GM21390 (cell line): ENCODE measurements around the gene PLEKHJ1.

Source experiments
- ATAC-seq: cut with Tn5 transposase; IDR thresholded peaks from one replicate; pipeline ENCODE4 v1.9.1; 2021; ENCODE audit not compliant: unreplicated experiment

The PLEKHJ1 gene

GRCh38 chr19:2224754-2225349 lies 11.3 kb downstream of the PLEKHJ1 start:
- no peak for ATAC-seq

DNA sequence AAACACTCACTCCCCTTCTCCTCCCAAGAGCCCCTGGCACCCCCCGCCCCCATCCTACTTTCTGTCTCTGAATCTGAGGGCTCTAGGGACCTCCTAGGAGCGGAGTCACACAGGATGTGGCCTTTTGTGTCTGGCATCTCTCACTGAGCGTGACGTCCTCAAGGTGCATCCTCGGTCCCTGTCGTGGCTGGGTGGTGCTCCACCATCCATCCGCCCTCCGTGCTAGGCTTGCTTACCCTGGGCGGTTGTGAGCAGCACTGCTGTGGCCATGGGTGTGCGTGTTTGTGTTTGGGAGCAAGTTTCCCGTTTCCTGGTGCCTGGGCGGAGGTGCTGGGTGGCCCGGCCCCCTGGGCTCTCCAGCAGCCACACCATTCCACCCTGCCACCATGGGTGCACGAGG lies 12.2 kb downstream of the PLEKHJ1 start:
- no peak for ATAC-seq

DNA sequence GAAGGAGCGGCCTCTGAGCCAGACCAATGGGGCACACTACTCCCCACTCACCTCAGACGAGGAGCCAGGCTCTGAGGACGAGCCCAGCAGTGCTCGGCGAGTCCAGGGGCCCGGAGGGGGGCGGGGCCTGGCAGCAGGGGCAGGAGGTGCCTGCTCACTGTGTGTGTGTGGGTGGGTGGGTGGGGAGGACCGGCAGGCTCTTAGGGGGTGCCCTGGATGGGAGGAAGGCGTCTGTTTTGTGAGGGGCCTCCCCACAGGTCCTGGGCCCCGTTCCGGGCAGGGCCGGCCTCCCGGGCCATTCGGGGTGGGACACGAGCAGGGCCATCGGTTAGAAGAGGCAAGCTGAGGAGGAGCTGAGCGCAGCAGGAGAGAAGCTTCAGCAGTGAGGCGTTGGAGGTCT lies 12.7 kb downstream of the PLEKHJ1 start:
- ATAC-seq = no peak

GRCh38 chr19:2221918-2222317 lies 14.2 kb downstream of the PLEKHJ1 start:
- no peak for ATAC-seq

GRCh38 chr19:2221250-2221831 lies 14.8 kb downstream of the PLEKHJ1 start:
- no peak for ATAC-seq

GRCh38 chr19:2219726-2220125 lies 16.4 kb downstream of the PLEKHJ1 start:
- ATAC-seq = no peak

- ATAC-seq = no peak
These were observed 18.5 kb downstream of the PLEKHJ1 start for GRCh38 chr19:2217591-2217990.

DNA sequence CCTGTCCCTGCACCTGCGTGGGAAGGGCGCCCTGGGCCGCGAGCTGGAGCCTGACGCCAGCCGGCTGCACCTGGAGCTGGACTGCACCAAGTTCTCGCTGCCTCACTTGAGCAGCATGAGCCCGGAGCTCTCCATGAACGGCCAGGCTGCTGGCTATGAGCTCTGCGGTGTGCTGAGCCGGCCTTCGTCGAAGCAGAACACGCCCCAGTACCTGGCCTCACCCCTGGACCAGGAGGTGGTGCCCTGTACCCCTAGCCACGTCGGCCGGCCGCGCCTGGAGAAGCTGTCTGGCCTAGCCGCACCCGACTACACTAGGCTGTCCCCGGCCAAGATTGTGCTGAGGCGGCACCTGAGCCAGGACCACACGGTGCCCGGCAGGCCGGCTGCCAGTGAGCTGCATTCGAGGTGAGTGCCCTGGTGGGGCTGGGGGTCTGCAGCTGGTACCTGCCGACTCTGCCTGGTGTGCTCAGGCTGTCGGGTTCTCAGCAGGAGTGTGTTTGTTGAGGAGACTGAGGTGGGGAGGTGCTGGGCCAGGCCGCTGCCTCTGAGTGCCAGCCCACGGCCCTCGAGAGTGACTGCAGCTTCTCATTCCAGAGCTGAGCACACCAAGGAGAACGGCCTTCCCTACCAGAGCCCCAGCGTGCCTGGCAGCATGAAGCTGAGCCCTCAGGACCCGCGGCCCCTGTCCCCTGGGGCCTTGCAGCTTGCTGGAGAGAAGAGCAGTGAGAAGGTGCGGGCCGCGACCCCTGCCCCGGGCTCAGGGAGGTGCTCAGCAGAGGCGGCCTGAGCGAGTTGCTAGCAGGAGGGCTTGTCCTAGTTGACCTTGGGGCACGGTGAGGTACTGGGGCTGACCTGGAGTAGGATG lies 19.5 kb downstream of the PLEKHJ1 start:
- no peak for ATAC-seq

DNA sequence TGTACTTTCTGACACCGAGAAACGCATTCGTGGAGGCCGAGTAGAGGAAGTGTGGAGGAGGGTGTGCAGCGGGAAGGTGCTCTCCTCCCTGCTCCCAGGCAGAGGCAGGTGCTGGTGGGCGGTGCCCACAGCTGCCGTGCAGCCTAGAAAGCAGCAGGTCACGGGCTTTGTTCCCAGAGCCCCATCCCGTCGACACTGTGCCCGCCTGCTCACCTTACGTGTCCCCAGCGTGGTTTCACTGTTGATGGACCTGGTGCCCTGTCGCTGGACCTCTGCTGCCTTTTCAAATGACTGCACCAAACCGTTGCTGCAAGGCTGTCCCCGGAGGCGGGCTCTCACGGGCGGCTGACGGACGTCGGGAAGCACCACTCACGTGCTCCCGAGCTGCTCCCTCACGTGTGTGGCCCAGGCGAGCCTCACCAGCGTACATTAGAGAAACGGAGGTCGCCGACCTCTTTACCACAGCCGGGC lies 20.8 kb downstream of the PLEKHJ1 start:
- no peak for ATAC-seq

GRCh38 chr19:2214251-2214650 lies 21.9 kb downstream of the PLEKHJ1 start:
- no peak for ATAC-seq

DNA sequence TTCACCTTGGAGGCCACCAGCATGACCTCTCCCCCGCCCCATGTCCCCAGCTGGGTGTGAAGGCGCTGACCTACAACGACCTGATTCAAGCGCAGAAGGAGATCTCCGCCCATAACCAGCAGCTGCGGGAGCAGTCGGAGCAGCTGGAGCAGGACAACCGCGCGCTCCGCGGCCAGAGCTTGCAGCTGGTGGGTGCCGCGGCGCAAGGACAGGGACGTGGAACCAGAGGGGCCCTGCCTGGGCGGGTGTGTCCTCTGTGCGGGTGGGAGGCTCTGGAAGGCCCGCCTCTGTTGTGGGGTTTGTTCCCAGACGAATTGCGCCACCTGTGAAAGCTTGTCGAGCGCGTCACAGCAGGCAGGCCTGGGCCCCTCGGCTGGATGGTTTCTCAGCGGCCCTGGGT lies 22.3 kb downstream of the PLEKHJ1 start:
- ATAC-seq = no peak

DNA sequence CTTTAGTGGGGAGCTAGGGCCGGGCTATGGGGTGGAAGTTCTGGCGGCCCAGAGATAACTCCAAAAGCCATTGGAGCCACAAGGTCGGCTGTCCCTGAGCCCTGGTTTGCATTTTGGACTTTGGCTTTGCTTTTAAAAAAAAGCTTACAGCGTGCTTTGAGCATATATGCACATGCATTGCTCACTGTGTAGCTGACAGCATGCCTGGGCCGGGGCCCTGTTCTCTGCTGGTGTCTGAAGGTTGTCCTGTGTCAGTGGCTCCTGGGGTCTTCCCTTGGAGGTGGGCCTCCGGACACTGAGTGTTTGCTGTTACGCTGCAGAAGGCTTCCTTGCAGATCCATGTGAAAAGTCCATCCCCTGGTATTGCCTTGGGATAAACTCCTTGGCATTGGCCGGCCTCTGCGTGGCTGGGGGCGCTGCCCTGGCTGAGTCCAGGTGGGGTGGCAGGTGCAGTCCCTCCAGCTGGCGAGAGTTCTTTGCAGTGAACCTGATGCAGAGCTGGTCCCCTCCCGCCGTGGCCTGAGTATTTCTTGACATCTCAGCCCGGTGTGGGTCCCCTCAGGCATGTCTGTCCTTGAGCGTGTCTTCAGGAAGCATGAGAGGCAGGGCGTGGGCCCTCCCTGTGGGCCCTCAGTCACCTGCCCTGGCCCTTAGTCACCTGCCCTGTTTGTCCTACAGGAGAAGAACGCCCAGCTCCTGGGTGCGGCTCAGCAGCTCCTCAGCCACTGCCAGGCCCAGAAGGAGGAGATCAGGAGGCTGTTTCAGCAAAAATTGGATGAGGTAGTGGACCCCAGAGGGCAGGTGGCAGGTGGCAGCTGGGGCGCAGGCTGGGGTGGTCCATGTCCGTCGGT lies 23.0 kb downstream of the PLEKHJ1 start:
- ATAC-seq = no peak

DNA sequence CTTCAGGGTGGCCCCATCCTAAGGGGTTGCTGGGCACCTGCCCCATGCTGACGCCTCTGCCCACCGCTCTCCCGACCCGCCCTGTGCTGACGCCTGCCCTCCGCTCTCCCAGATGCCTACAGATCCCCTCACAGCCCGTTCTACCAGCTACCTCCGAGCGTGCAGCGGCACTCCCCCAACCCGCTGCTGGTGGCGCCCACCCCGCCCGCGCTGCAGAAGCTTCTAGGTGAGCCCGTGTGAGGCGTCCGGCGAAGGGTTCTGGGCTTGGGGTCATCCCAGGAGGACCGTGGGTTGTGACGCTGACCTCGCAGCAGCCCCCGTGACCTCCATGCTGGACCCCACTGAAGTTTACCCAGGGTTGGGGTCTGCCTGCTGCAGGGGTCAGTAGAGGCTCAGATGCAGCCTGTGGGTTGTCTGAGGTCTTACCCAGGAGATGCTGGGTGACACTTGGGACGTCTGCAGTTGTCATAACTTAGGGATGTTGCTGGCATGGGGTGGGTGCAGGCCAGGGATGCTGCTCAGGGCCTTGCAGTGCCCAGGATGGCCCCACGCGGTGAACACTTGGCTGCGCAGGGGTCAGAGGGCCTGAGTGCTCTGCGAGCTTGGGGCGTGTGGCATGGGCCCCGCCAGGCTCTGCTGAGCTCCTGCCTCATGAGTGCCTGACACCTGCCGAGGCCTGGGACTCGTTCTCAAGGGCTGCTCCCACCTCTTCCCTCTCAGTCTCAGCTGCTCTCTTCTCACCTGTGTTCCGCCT lies 25.0 kb downstream of the PLEKHJ1 start:
- no peak for ATAC-seq

- no peak for ATAC-seq
These were observed 25.9 kb downstream of the PLEKHJ1 start for GRCh38 chr19:2210206-2210605.

DNA sequence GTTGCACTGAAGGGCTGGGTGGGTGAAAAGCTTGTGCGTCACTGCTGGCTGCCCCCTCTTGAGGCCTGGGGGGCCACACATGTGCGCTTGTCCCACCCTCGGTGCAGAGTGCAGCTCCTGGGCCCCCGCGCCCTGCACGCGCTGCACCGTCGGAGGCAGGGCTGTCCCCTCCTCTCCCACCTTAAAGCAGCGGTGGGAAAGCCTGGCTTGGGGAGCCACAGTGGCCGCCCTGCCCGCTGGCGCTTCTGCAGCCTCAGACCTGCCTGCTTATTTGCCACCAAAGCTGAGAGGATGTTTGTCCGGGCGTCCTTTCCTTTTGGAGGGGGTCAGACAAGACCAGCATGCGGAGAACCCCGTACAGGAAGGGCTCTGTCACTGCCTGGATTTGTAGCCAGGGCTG lies 26.7 kb downstream of the PLEKHJ1 start:
- no peak for ATAC-seq

- no peak for ATAC-seq
These were observed 27.2 kb downstream of the PLEKHJ1 start for GRCh38 chr19:2208975-2209374.

GRCh38 chr19:2207991-2208860 lies 27.9 kb downstream of the PLEKHJ1 start:
- no peak for ATAC-seq

DNA sequence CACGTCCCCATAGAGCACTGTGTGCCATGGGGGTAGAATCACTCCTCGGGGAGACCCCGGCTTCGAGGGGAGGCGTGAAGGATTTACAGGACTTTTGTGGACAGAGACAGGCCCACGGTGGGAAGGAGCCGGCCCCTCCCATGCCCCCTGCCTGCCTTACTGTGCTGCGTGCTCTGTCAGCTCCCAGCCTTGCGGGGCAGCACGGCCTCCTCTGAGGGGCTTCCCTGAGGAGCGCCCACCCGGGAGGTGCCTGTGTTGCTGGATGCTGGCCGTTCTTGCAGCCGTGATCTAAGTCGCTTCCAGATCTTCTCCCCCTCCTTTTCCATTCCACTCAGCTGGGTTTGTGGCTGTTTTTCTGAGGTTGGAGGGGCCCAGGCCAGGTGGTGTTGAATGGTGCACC lies 29.1 kb downstream of the PLEKHJ1 start:
- no peak for ATAC-seq

GRCh38 chr19:2202366-2202765 lies 33.8 kb downstream of the PLEKHJ1 start:
- ATAC-seq = no peak
